Cardiac atrium fibroblast (primary cell): ENCODE results near the gene CACNA1D. TPM values are rescaled to one million over a fixed set of nuclear protein-coding genes. Genes with fewer than 3 reads are reported as not detected.

Source experiments
- total RNA-seq: library from RNA; depleted of rRNA; stranded (reverse); fragments of >200 nt; gene quantifications from 2 replicates; pipeline ENCODE4 v1.2.3, GENCODE V29; 2015

CACNA1D gene
- not detected in 2 replicates for total RNA-seq

DNA sequence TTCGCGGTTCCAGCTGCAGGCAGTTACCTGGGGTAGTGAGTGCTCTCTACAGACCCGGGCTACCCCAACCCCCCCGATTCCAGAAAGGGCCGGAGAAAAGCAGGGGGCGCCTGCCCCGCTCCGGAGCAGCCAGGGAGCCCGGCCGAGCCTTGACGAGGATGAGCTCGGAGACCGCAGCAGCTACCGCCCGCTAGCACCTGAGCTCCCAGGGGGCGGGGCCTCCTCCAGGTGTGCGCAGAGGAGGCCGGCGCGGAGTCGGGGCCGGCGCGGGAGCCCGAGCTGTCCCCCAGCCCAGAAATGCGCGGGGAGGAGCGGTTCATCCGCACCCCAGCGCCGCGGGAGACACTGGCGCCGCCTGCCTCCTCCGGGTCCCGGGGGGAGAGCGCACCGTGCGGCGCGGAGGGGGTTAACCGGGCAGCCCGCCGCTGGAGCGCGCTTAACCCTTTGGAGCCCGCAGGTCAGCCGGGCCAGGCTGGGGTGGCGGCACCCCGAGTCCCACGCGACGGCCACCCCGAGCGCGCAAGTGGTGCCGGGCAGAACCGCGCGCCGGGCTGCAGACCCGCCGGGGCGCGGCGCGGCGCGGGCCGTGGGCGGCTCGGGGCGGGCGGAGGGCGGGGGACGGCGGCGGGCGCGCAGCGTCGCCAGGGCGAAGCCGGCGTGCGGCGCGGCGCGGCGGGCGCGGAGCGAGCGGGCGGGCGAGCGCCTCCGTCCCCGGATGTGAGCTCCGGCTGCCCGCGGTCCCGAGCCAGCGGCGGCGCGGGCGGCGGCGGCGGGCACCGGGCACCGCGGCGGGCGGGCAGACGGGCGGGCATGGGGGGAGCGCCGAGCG, at the start of gene CACNA1D:
Gene CACNA1D, plus strand, starts transcription at position 649 of the 829 bp plus-strand sequence. CDS start 556 bp downstream, outside the sequence.

DNA sequence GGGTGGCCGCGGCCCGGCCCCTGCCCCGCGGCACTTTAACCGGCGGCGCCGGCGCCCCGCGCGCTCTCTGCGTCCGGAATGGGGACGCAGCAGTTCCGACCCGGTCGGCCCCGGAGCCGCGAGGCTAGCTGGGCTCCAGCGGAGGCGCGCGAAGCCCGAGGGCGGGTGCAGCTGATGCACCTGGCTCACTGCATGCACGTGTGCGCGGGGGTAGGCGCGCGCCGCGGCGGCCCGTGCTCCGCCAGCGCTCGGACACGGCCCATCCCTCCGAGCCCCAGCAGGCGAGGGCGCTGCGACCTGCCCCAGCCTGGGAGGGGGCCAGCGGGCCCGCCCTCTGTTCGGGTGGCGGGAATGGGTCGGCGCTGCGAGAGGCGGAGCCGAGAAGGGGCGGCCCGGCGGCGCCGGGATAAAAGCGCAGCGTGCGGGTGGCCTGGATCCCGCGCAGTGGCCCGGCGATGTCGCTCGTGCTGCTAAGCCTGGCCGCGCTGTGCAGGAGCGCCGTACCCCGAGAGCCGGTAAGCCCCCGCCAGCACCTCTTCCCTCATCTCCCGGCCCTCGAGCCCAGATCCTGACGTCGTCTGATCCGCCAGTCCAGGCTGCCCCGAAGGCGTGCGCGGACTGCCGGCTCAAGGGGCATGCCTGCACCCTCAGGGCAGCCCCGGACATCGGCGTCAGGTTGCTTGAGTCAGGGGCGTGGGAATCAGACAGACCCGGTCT, 351.9 kb downstream of the CACNA1D start, which contains the start of the genes CHDH and IL17RB:
Gene CHDH, minus strand, starts transcription at position 286 of the 717 bp plus-strand sequence. CDS start 22,411 bp downstream, outside the sequence.
Gene IL17RB, plus strand, starts transcription at position 435 of the 717 bp plus-strand sequence. Its CDS starts 21 bp downstream, at position 456.

Other genes starting within 250 kb of the CACNA1D start
- gene TKT, start 238.6 kb upstream of the CACNA1D start, total RNA-seq: 524 and 631 TPM in 2 replicates
- gene DCP1A, start 147.1 kb upstream of the CACNA1D start, total RNA-seq: 8.1 and 12.0 TPM in 2 replicates